OCI-LY3 (cell line): ENCODE data around the gene IGFL1.
"Not testable (repeated sequence)": the region's sequence is repeated elsewhere in the genome, so short reads cannot be mapped to it uniquely, and the experiment has no call there.

Experiments used
- H2AFZ ChIP-seq: fragments of 200-600, 300-600 bp; shearing (Covaris generic); 2 replicates; pipeline ENCODE4 v1.6.0; 2014; ENCODE audit warnings: antibody characterized with exemption, low read depth, low read length
- H3K27ac ChIP-seq: fragments of 200-600, 300-600 bp; sonication (generic); 2 replicates; pipeline ENCODE4 v1.5.1; 2014; ENCODE audit warnings: mild to moderate bottlenecking, low read length, moderate library complexity, mixed read lengths
- H3K27me3 ChIP-seq: fragments of 200-600, 300-600 bp; sonication (generic); 2 replicates; pipeline ENCODE4 v1.6.1; 2014; ENCODE audit warnings: low read depth, low read length, mixed read lengths
- H3K36me3 ChIP-seq: fragments of 200-600, 300-600 bp; sonication (generic); replicated peaks from 2 replicates; pipeline ENCODE3; 2014; ENCODE audit warnings: low read depth, low read length, mixed read lengths
- H3K4me1 ChIP-seq: fragments of 300-600, 200-600 bp; sonication (generic); 2 replicates; pipeline ENCODE4 v1.6.1; 2014; ENCODE audit warnings: low read length, mixed read lengths
- H3K4me2 ChIP-seq: fragments of 200-600, 300-600 bp; sonication (generic); 2 replicates; pipeline ENCODE4 v1.6.1; 2014; ENCODE audit warnings: low read length, mixed read lengths
- H3K4me3 ChIP-seq: fragments of 300-600, 200-600 bp; sonication (generic); 2 replicates; pipeline ENCODE4 v1.5.1; 2014; ENCODE audit warnings: antibody characterized with exemption, mild to moderate bottlenecking, low read length, moderate library complexity
- H3K79me2 ChIP-seq: fragments of 300-600, 200-600 bp; shearing (Covaris generic); 2 replicates; pipeline ENCODE4 v1.6.1; 2014; ENCODE audit warnings: mild to moderate bottlenecking, low read length, mixed read lengths
- H3K9ac ChIP-seq: fragments of 300-600, 200-600 bp; shearing (Covaris generic); 2 replicates; pipeline ENCODE4 v1.6.0; 2014; ENCODE audit warnings: mild to moderate bottlenecking, low read length, moderate library complexity
- H3K9me3 ChIP-seq: fragments of 200-600, 300-600 bp; shearing (Covaris generic); 2 replicates; pipeline ENCODE4 v1.6.1; 2014; ENCODE audit warnings: low read length, mixed read lengths; ENCODE audit not compliant: insufficient read depth
- H4K20me1 ChIP-seq: fragments of 200-600, 300-600 bp; sonication (generic); 2 replicates; pipeline ENCODE4 v1.6.1; 2016; ENCODE audit warnings: low read length, mixed read lengths; ENCODE audit not compliant: insufficient read depth
- EZH2phosphoT487 ChIP-seq: fragments of 200-600 bp; shearing (Covaris generic); IDR thresholded peaks from 2 replicates; pipeline ENCODE4 v1.6.1; 2018; ENCODE audit warnings: antibody characterized with exemption, mixed run types, low read depth
- TF ChIP-seq, protein P1 (sequence below): fragments of 200-600, 300-600 bp; sonication (generic); IDR thresholded peaks from 2 replicates; pipeline ENCODE4 v1.5.1; 2014; ENCODE audit warnings: antibody characterized with exemption, low read length, low read depth

The IGFL1 gene

DNA sequence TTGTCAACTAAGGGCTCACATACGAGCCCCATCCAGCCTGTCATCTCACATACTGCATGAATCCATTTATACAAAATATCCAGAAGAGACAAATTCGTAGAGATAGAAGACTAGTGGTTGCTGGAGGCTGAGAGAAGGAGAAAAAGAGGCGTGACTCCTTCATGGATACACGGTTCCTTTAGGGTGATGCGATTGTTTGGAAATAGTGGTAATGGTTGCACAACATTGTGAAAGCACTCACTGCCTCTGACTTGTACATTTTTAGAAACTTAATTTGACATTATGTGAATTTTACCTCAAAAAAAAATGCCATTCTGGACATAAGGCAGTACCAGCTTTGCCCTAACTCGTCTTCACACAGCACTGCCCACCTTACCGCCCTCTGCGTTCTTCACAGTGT is 27.3 kb downstream of the IGFL1 start:
- Histone ChIP-seq H3K79me2 (no peaks in the 10 kb centered on the region), H3K9ac (no peak overlapping the region), H3K9me3 (no peaks in the 10 kb centered on the region), H3K4me3 (no peak overlapping the region), H3K27ac (no peak overlapping the region), H4K20me1 (peaks cover 14% of the 10 kb centered on the region; the same call in 1 of the 2 replicates), H2AFZ (no peak overlapping the region), H3K4me1 (no peaks in the 10 kb centered on the region), H3K4me2 (no peak overlapping the region), H3K27me3 (peaks cover 10% of the 10 kb centered on the region; the same call in 1 of the 2 replicates), H3K36me3 (peaks cover 16% of the 10 kb centered on the region)
- no peak for TF ChIP-seq EZH2phosphoT487
- TF ChIP-seq, protein P1, sequence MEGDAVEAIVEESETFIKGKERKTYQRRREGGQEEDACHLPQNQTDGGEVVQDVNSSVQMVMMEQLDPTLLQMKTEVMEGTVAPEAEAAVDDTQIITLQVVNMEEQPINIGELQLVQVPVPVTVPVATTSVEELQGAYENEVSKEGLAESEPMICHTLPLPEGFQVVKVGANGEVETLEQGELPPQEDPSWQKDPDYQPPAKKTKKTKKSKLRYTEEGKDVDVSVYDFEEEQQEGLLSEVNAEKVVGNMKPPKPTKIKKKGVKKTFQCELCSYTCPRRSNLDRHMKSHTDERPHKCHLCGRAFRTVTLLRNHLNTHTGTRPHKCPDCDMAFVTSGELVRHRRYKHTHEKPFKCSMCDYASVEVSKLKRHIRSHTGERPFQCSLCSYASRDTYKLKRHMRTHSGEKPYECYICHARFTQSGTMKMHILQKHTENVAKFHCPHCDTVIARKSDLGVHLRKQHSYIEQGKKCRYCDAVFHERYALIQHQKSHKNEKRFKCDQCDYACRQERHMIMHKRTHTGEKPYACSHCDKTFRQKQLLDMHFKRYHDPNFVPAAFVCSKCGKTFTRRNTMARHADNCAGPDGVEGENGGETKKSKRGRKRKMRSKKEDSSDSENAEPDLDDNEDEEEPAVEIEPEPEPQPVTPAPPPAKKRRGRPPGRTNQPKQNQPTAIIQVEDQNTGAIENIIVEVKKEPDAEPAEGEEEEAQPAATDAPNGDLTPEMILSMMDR: no peak

DNA sequence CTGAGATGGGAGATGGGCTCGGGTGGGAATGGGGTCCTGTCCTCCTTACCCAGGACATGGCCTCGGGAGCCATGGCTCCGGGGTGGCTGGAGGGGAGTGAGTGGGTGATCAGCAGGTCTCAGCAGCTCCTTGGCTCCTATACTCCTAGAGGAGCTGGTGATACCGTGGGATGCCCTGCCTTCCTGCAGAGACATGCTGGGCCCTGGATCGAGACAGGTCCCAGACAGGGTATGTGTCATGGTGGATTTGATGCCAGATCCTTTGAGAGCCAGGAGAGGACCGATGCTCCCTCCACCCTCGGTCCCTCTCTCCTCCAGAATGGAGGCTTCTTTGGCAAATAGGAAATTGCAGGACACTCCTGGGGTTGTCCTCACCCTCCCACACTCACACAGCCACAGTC is 32.0 kb downstream of the IGFL1 start:
- peaks cover 29% of the 10 kb centered on the region for H3K27me3 ChIP-seq
- not testable (repeated sequence) for H3K9ac ChIP-seq, H2AFZ ChIP-seq, H3K9me3 ChIP-seq, H3K27ac ChIP-seq, H3K36me3 ChIP-seq, H3K4me3 ChIP-seq, H3K79me2 ChIP-seq, H3K4me2 ChIP-seq
- H3K4me1 ChIP-seq: peaks cover 16% of the 10 kb centered on the region
- H4K20me1 ChIP-seq: 0 out of 2 replicates have a peak, but pooled peaks cover 11% of the 10 kb centered on the region

DNA sequence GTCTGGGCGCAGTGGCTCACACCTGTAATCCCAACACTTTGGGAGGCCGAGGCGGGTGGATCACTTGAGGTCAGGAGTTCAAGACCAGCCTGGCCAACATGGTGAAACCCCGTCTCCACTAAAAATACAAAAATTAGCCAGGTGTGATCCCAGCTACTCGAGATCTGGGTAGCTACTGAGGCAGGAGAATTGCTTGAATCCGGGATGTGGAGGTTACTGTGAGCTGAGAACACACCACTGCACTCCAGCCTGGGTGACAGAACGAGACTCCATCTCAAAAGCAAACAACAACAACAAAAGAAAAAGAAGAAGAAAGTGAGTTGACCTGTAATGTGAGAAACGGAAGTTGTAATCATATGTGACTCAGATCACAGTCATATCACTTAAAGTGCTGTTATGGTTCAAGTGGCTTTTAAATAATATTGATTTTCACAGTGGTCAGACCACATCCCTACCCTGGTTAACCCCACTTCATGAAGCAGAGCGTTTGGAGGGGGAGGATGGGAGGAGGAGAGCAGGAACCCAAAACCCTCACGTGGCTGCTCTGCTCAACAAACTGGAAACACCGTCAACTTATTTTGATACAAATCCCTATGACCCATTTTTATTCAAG is 33.2 kb downstream of the IGFL1 start:
- not testable (repeated sequence) for H3K36me3 ChIP-seq, H2AFZ ChIP-seq, H3K9me3 ChIP-seq, H3K79me2 ChIP-seq, H3K27ac ChIP-seq, H3K9ac ChIP-seq
- peaks cover 16% of the 10 kb centered on the region for H3K4me1 ChIP-seq
- peak overlapping the region; percentile 50 for H3K4me3 ChIP-seq
- H3K4me2 ChIP-seq: peak overlapping the region; percentile 57
- TF ChIP-seq EZH2phosphoT487: peak; percentile 91; the same call in 1 of the 2 replicates
- H4K20me1 ChIP-seq: 0 out of 2 replicates have a peak, but pooled peaks cover 11% of the 10 kb centered on the region
- H3K27me3 ChIP-seq: peaks cover 34% of the 10 kb centered on the region

DNA sequence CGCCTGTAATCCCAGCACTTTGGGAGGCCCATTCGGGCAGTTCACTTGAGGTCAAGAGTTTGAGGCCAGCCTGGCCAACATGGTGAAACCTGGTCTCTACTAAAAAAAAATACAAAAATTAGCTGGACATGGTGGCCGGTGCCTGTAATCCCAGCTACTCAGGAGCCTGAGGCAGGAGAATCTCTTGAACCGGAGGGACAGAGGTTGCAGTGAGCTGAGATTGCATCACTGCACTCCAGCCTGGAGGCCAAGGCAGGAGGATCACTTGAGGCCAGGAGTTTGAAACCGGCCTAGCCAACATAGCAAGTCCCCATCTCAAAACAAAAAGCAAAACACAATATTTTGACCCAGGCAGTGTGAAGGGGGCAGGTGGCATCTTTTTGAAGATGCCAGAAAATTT is 35.3 kb downstream of the IGFL1 start:
- H3K4me3 ChIP-seq, H3K79me2 ChIP-seq, H3K4me2 ChIP-seq, H3K9ac ChIP-seq, H3K36me3 ChIP-seq, H3K27ac ChIP-seq, H3K9me3 ChIP-seq, H2AFZ ChIP-seq: not testable (repeated sequence)
- H3K27me3 ChIP-seq: peaks cover 40% of the 10 kb centered on the region
- H3K4me1 ChIP-seq: peaks cover 16% of the 10 kb centered on the region
- H4K20me1 ChIP-seq: 0 out of 2 replicates have a peak, but pooled peaks cover 11% of the 10 kb centered on the region

DNA sequence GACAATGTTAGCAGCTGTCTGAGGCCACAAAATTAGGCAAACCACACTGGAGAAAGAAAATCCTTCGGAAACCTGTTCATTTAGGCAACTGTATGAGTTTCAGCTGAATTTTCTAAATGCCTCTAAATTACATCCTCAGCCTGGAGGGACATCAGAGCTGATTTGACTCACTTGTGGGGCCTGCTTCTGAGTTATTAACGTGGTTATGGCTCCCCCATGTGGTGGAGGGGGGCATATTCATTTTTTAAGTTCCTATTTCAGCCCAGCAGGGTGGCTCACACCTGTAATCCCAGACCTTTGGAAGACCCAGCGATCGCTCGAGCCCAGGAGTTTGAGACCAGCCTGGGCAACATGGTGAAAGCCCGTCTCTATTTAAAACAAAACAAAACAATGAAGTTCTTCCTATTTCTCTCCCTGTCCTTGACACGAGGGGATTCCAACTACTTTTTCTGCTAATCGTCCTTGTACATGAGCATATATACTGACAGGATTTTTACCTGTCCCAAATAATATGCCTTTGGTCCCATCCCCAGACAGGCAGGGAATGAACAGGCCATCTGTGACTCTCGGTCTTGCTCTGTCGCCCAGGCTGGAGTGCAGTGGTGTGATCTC is 35.8 kb downstream of the IGFL1 start:
- H3K4me2 ChIP-seq: no peak overlapping the region
- H3K9me3 ChIP-seq: no peaks in the 10 kb centered on the region

More for the DNA sequence above, 35.8 kb downstream of the IGFL1 start:
- TF ChIP-seq EZH2phosphoT487: no peak
- TF ChIP-seq, protein P1: peak; percentile 88
- Histone ChIP-seq H3K4me3 (no peak overlapping the region), H3K27ac (no peak overlapping the region), H3K79me2 (no peaks in the 10 kb centered on the region), H2AFZ (no peak overlapping the region), H3K9ac (no peak overlapping the region), H4K20me1 (0 out of 2 replicates have a peak, but pooled peaks cover 9% of the 10 kb centered on the region), H3K4me1 (peaks cover 16% of the 10 kb centered on the region), H3K27me3 (peaks cover 43% of the 10 kb centered on the region), H3K36me3 (no peaks in the 10 kb centered on the region)
